Progenitor cell of endocrine pancreas (in vitro differentiated cells): Measurements from ENCODE around the gene C2CD4C. TPM values are rescaled to one million over a fixed set of nuclear protein-coding genes. Genes with fewer than 3 reads are reported as not detected.
"Not testable (repeated sequence)": the region's sequence is repeated elsewhere in the genome, so short reads cannot be mapped to it uniquely, and the experiment has no call there.

Source experiments
- DNase-seq: peaks from one replicate; pipeline ENCODE4 v3.0.0; 2021; ENCODE audit warnings: low spot score; ENCODE audit not compliant: unreplicated experiment
- H3K27ac Mint-ChIP-seq: 2 replicates; pipeline ENCODE4 v1.8.0; 2021; ENCODE audit warnings: mild to moderate bottlenecking, moderate library complexity, mixed read lengths
- H3K27me3 Mint-ChIP-seq: 2 replicates; pipeline ENCODE4 v1.8.0; 2021; ENCODE audit warnings: mixed read lengths
- H3K36me3 Mint-ChIP-seq: 2 replicates; pipeline ENCODE4 v1.8.0; 2022; ENCODE audit warnings: mixed read lengths; ENCODE audit not compliant: insufficient read depth
- H3K4me1 Mint-ChIP-seq: 2 replicates; pipeline ENCODE4 v1.8.0; 2021; ENCODE audit warnings: low read depth, mixed read lengths
- H3K4me3 Mint-ChIP-seq: 2 replicates; pipeline ENCODE4 v1.8.0; 2021; ENCODE audit warnings: low read depth, mild to moderate bottlenecking, moderate library complexity, mixed read lengths
- H3K9me3 Mint-ChIP-seq: 2 replicates; pipeline ENCODE4 v1.8.0; 2021; ENCODE audit warnings: low read depth, mixed read lengths
- total RNA-seq: library from RNA; stranded (reverse); gene quantifications from 2 replicates; pipeline ENCODE4 v1.2.1, GENCODE V29; 2021
- TF ChIP-seq, protein P1 (sequence below): fragments of 200-600 bp; sonication (generic); IDR thresholded peaks from one replicate; pipeline ENCODE4 v1.5.0; 2021; ENCODE audit warnings: antibody characterized with exemption, mild to moderate bottlenecking; ENCODE audit not compliant: unreplicated experiment

The C2CD4C gene
- total RNA-seq, 1 donor from 2014 or later = 13.8 TPM

DNA sequence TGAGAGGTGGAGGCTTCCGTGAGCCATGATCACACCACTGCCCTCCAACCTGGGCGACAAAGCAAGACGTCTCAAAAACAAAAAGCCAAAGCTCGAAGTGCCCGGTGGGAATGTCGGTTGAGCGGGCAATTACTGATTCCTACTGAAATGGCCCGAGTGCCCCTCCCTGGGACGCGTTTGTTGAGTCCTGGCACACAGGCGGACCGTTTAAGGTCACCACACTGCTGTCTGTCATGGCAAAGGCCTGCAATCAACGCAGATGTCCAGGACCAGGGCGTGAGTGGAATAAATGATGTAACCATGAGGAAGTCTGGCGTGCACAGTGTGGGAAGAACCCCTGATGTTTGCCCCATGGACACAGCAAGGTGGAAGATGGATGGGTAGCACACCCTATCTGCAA, 19.2 kb upstream of the C2CD4C start:
- no peak for DNase-seq
- TF ChIP-seq, protein P1, sequence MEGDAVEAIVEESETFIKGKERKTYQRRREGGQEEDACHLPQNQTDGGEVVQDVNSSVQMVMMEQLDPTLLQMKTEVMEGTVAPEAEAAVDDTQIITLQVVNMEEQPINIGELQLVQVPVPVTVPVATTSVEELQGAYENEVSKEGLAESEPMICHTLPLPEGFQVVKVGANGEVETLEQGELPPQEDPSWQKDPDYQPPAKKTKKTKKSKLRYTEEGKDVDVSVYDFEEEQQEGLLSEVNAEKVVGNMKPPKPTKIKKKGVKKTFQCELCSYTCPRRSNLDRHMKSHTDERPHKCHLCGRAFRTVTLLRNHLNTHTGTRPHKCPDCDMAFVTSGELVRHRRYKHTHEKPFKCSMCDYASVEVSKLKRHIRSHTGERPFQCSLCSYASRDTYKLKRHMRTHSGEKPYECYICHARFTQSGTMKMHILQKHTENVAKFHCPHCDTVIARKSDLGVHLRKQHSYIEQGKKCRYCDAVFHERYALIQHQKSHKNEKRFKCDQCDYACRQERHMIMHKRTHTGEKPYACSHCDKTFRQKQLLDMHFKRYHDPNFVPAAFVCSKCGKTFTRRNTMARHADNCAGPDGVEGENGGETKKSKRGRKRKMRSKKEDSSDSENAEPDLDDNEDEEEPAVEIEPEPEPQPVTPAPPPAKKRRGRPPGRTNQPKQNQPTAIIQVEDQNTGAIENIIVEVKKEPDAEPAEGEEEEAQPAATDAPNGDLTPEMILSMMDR = no peak
- Mint-ChIP-seq H3K27me3 (no peaks in the 10 kb centered on the region), H3K4me3 (no peak overlapping the region), H3K36me3 (peaks cover 27% of the 10 kb centered on the region), H3K27ac (no peak overlapping the region), H3K9me3 (no peaks in the 10 kb centered on the region), H3K4me1 (no peaks in the 10 kb centered on the region)

DNA sequence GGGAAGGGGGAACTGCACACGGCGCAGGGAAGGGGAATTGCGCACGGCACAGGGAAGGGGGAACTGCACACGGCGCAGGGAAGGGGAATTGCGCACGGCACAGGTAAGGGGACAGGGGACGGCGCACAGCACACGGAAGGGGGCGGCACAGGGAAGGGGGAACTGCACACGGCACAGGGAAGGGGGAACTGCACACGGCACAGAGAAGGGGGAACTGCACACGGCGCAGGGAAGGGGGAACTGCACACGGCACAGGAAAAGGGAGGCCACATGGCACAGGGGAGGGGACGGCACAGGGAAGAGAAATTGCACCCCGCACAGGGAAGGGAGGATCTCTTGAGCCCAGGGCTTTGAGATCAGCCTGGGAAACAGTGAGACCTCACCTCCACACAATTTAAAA, 18.7 kb upstream of the C2CD4C start:
- H3K4me3 Mint-ChIP-seq, H3K9me3 Mint-ChIP-seq, H3K27ac Mint-ChIP-seq, H3K4me1 Mint-ChIP-seq, DNase-seq, H3K27me3 Mint-ChIP-seq: not testable (repeated sequence)
- peaks cover 29% of the 10 kb centered on the region for H3K36me3 Mint-ChIP-seq

DNA sequence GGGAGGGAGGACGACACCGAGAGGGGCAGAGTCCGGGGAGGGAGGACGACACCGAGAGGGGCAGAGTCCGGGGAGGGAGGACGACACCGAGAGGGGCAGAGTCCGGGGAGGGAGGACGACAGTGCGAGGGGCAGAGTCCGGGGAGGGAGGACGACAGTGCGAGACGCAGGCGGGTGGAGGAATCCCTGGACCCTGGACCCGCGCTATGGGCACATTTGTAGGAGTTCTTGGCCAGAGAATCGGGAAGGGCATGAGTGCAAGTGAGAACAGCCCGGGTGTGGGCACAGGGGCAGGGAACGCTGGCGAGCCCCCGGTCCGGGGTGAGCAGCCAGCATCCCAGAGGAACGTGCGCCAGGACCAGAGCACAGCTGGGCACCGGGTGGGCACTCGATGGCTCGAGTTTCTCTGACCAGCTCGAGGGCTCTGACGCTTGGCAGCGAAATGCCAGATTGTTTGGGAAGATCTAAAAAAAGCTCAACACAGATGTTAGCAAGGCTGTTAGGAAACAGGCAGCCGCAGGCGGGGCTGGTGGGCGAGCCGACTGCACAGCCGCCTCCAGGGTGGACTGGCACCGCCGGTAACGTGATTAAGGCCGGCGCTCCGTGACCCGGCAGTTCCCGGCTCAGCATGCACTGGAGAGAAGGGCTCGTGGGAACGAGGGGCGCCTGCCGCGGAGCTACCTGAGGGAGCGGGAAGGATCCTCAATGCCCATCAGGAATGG, 17.9 kb upstream of the C2CD4C start:
- Mint-ChIP-seq H3K4me3 (no peak overlapping the region), H3K9me3 (no peaks in the 10 kb centered on the region)
- DNase-seq = no peak

DNA sequence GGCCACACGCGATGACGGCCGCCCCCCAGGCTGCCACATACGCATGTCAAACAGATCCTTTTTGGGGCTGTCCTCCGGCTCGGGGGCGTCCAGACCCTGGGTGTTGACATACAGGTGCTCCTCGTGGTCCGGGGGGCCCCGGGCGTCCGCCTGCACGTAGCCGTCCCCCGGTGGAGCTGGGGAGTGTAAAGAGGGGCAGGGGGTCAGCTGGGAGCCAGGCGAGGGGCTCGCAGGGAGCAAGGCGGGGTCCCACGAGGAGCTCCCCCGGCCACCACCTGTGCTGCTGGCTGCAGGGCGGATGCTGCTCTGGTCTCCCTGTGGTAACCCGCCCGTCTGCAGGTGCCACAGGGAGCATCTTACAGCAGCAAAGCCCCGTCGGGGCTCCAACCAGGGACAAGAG, 16.1 kb upstream of the C2CD4C start:
- Mint-ChIP-seq H3K27ac (no peak overlapping the region), H3K4me1 (no peaks in the 10 kb centered on the region), H3K9me3 (no peaks in the 10 kb centered on the region), H3K36me3 (peaks cover 29% of the 10 kb centered on the region), H3K4me3 (no peak overlapping the region), H3K27me3 (no peaks in the 10 kb centered on the region)
- no peak for DNase-seq
- TF ChIP-seq, protein P1 = no peak

More for the DNA sequence above, 17.9 kb upstream of the C2CD4C start:
- H3K27me3 Mint-ChIP-seq = no peaks in the 10 kb centered on the region
- no peaks in the 10 kb centered on the region for H3K4me1 Mint-ChIP-seq
- TF ChIP-seq, protein P1 = no peak
- H3K36me3 Mint-ChIP-seq = peaks cover 31% of the 10 kb centered on the region
- H3K27ac Mint-ChIP-seq = no peak overlapping the region

DNA sequence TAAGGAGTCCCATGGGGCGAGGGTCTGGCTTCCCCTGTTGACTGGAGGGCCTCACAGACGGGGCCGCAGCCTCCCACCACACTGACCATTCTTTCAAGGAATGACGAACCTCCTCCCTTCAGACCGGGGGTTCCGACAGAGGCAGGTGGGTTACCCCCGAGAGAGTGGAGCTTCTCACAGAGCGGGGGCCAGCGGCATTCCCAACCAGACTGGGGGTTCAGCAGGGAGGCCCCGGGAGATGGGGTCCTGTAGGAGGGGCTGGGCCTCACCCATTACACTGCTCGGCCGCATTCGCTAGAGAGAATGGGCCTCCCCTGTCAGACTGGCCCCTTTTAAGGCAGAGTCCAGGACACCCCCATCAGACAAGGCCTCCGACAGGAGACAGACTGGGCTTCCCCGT, 15.6 kb upstream of the C2CD4C start:
- no peak for DNase-seq
- no peaks in the 10 kb centered on the region for H3K9me3 Mint-ChIP-seq
- no peak overlapping the region for H3K27ac Mint-ChIP-seq
- TF ChIP-seq, protein P1 = no peak
- H3K36me3 Mint-ChIP-seq = peaks cover 27% of the 10 kb centered on the region
- no peaks in the 10 kb centered on the region for H3K27me3 Mint-ChIP-seq
- H3K4me3 Mint-ChIP-seq = no peak overlapping the region
- H3K4me1 Mint-ChIP-seq = no peaks in the 10 kb centered on the region
